Measurements from ENCODE around the gene ITGB1.

DNA sequence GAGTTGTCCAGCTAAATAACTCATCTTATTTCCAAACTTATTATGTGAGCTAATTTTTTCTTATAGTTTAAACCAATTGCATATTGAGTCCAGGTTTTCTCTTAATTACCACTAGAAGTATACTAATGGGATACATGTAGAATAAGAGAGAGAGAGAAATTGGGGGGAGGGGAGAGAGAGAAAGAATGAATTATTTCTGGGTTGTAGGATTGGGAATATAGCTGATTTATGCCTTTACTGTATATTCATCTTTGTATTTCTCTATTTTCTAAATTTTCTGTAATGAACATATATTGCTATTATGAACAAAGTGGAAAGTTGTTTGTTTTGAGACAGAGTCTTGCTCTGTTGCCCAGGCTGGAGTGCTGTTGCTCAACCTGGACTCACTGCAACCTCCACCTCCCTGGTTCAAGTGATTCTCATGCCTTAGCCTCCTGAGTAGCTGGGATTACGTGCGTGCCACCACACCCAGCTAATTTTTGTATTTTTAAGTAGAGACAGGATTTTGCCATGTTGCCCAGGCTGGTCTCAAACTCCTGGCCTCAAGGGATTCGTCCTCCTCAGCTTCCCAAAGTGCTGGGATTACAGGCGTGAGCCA is 26.1 kb upstream of the ITGB1 start:
- no peak for TF ChIP-seq POLR2AphosphoS2 (IDR thresholded peaks at IDR 0.05; ENCODE audit: low read depth, low read length)
- TF ChIP-seq, protein P1, sequence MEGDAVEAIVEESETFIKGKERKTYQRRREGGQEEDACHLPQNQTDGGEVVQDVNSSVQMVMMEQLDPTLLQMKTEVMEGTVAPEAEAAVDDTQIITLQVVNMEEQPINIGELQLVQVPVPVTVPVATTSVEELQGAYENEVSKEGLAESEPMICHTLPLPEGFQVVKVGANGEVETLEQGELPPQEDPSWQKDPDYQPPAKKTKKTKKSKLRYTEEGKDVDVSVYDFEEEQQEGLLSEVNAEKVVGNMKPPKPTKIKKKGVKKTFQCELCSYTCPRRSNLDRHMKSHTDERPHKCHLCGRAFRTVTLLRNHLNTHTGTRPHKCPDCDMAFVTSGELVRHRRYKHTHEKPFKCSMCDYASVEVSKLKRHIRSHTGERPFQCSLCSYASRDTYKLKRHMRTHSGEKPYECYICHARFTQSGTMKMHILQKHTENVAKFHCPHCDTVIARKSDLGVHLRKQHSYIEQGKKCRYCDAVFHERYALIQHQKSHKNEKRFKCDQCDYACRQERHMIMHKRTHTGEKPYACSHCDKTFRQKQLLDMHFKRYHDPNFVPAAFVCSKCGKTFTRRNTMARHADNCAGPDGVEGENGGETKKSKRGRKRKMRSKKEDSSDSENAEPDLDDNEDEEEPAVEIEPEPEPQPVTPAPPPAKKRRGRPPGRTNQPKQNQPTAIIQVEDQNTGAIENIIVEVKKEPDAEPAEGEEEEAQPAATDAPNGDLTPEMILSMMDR (IDR thresholded peaks at IDR 0.05 in 2 of 3, conservative IDR thresholded peaks at IDR 0.05 in 1 of 3; ENCODE audit: control insufficient read depth in 2 of 3, extremely low read depth in 1 of 3, insufficient read depth in 1 of 3, low read depth in 3 of 3, low read length in 3 of 3): no peak
- no peak for TF ChIP-seq CHD2 (IDR thresholded peaks at IDR 0.05; ENCODE audit: borderline replicate concordance, low read depth, low read length)
- no peak for TF ChIP-seq SRF (IDR thresholded peaks at IDR 0.05; ENCODE audit: low read depth in 2 of 2, low read length in 2 of 2)
- no peak for TF ChIP-seq POLR2AphosphoS5 (IDR thresholded peaks at IDR 0.05; ENCODE audit: low read length)
- no peak for TF ChIP-seq POLR2A (IDR thresholded peaks at IDR 0.05; ENCODE audit: low read depth, low read length)
- no peak for TF ChIP-seq EZH2 (IDR thresholded peaks at IDR 0.05; ENCODE audit: borderline replicate concordance, control insufficient read depth, low read depth, low read length)
